GM12878 (cell line): ENCODE data around the gene PPIE. TPM values are rescaled to one million over a fixed set of nuclear protein-coding genes. Genes with fewer than 3 reads are reported as not detected.

Experiments
- ATAC-seq: fragments of 200-7000 bp; cut with Tn5 transposase; 3 replicates; pipeline ENCODE4 v1.9.1; 2020; ENCODE audit warnings: mild to moderate bottlenecking, moderate library complexity
- BruUV-seq: library from RNA; stranded (reverse); fragments of 400-500 nt; replicated peaks from 2 replicates; lab custom pipeline; 2021; lab: Mats Ljungman, UMichigan
- CTCF ChIA-PET: fragments of 300-600 bp; sonication (Branson Sonifier 250); formaldehyde crosslinking; extraction: SDS; loops from one replicate; lab custom pipeline; 2021; ENCODE audit warnings: inconsistent platforms; lab: Yijun Ruan, JAX
- POLR2A ChIA-PET: fragments of 350-600 bp; formaldehyde crosslinking; extraction: SDS; loops from one replicate; lab custom pipeline; 2021; ENCODE audit warnings: inconsistent platforms; lab: Charles Lee
- RAD21 ChIA-PET: fragments of 300-600 bp; sonication (Branson Sonifier 250); formaldehyde crosslinking; loops from one replicate; lab custom pipeline; 2023; ENCODE audit warnings: antibody characterized with exemption; ENCODE audit not compliant: unreplicated experiment; lab: Charles Lee
- SMC1A ChIA-PET: fragments of 300-600 bp; sonication (Branson Sonifier 250); formaldehyde crosslinking; loops from one replicate; lab custom pipeline; 2023; ENCODE audit not compliant: unreplicated experiment, uncharacterized antibody; lab: Charles Lee
- DNase-seq: peaks from one replicate; pipeline ENCODE4 v3.0.0-alpha.2; 2011; ENCODE audit warnings: low read depth, low spot score
- FAIRE-seq: peaks from 3 replicates; lab custom pipeline; 2011; peaks lifted over from hg19 to GRCh38; lab: Jason Lieb, UNC
- H2AFZ ChIP-seq: 2 replicates; pipeline ENCODE4 v1.6.0; 2011; ENCODE audit warnings: low read depth, low read length, control low read depth; ENCODE audit not compliant: control insufficient read depth
- H3K27ac ChIP-seq: 2 replicates; pipeline ENCODE4 v1.5.1; 2011; ENCODE audit warnings: control low read depth; ENCODE audit not compliant: control insufficient read depth, insufficient read depth
- H3K27me3 ChIP-seq, 2 experiments: replicated peaks in 1 of 2; 2 replicates each; pipeline versions ENCODE4 v1.6.0 to v1.6.1; 2011; ENCODE audit warnings: low read length in 1 of 2; ENCODE audit not compliant: control insufficient read depth in 2 of 2, insufficient read depth in 2 of 2
- H3K36me3 ChIP-seq, 2 experiments: 2 replicates each; pipeline ENCODE4 v1.5.1; 2011; ENCODE audit warnings: low read length in 1 of 2; ENCODE audit not compliant: control insufficient read depth in 2 of 2, insufficient read depth in 2 of 2
- H3K4me1 ChIP-seq: 2 replicates; pipeline ENCODE4 v1.6.1; 2011; ENCODE audit warnings: mild to moderate bottlenecking, low read length, moderate library complexity, mixed read lengths; ENCODE audit not compliant: control insufficient read depth, insufficient read depth
- H3K4me2 ChIP-seq: 2 replicates; pipeline ENCODE4 v1.6.0; 2011; ENCODE audit warnings: control low read depth; ENCODE audit not compliant: control insufficient read depth, insufficient read depth
- H3K4me3 ChIP-seq: fragments of 200-600 bp; sonication (generic); 2 replicates; pipeline ENCODE4 v1.5.1; 2016
- H3K79me2 ChIP-seq: 2 replicates; pipeline ENCODE4 v1.6.0; 2011; ENCODE audit warnings: low read length; ENCODE audit not compliant: control insufficient read depth, insufficient read depth
- H3K9ac ChIP-seq: 2 replicates; pipeline ENCODE4 v1.8.0; 2011; ENCODE audit warnings: low read length, control low read depth, mixed read lengths; ENCODE audit not compliant: control insufficient read depth, insufficient read depth
- H3K9me3 ChIP-seq: replicated peaks from 3 replicates; pipeline ENCODE4 v1.5.1; 2011; ENCODE audit warnings: mild to moderate bottlenecking, low read length; ENCODE audit not compliant: control insufficient read depth, insufficient read depth
- H4K20me1 ChIP-seq: 2 replicates; pipeline ENCODE4 v1.6.0; 2011; ENCODE audit not compliant: control insufficient read depth, insufficient read depth
- CHD4 ChIP-seq: fragments of 200-600 bp; sonication (generic); IDR thresholded peaks from 2 replicates; pipeline ENCODE4 v1.6.1; 2016; ENCODE audit warnings: mild to moderate bottlenecking
- FOXK2 ChIP-seq: fragments of 450-650 bp; IDR thresholded peaks from 2 replicates; pipeline ENCODE4 v1.6.1; 2017; ENCODE audit warnings: mild to moderate bottlenecking, moderate library complexity
- GABPA ChIP-seq: IDR thresholded peaks from 2 replicates; pipeline ENCODE4 v1.6.1; 2014; ENCODE audit warnings: antibody characterized with exemption, low read depth, mild to moderate bottlenecking, inconsistent platforms
- JUND ChIP-seq: IDR thresholded peaks from 2 replicates; pipeline ENCODE4 v1.6.1; 2012; ENCODE audit warnings: low read depth, mild to moderate bottlenecking, low read length, improper control_type of control experiment, moderate library complexity
- MYC ChIP-seq: IDR thresholded peaks from 2 replicates; pipeline ENCODE4 v1.6.1; 2011; ENCODE audit warnings: mild to moderate bottlenecking, low read length, moderate library complexity, inconsistent platforms; ENCODE audit not compliant: insufficient read depth, insufficient replicate concordance, insufficient read length, severe bottlenecking
- POLR2AphosphoS2 ChIP-seq: IDR thresholded peaks from 2 replicates; pipeline ENCODE4 v1.6.1; 2011; ENCODE audit warnings: low read depth, mild to moderate bottlenecking, low read length, improper control_type of control experiment, moderate library complexity
- RAD21 ChIP-seq: IDR thresholded peaks from 2 replicates; pipeline ENCODE4 v1.6.1; 2011; ENCODE audit warnings: mild to moderate bottlenecking, low read depth, low read length, moderate library complexity; ENCODE audit not compliant: insufficient read depth
- RFX5 ChIP-seq: IDR thresholded peaks from 2 replicates; pipeline ENCODE4 v1.6.1; 2011; ENCODE audit warnings: low read depth, low read length, improper control_type of control experiment
- SMARCA5 ChIP-seq: fragments of 450-650 bp; IDR thresholded peaks from 2 replicates; pipeline ENCODE4 v1.6.1; 2017; ENCODE audit warnings: mild to moderate bottlenecking
- SUZ12 ChIP-seq: fragments of 200-600 bp; sonication (generic); IDR thresholded peaks from one replicate; pipeline ENCODE4 v1.6.1; 2018; ENCODE audit warnings: antibody characterized with exemption, mild to moderate bottlenecking; ENCODE audit not compliant: unreplicated experiment
- TAF1 ChIP-seq: IDR thresholded peaks from 2 replicates; pipeline ENCODE4 v1.6.1; 2011; ENCODE audit warnings: mild to moderate bottlenecking, low read depth, low read length, borderline replicate concordance
- TCF7 ChIP-seq: IDR thresholded peaks from 2 replicates; pipeline ENCODE4 v1.6.1; 2014; ENCODE audit warnings: antibody characterized with exemption, borderline replicate concordance
- ZNF24 ChIP-seq: fragments of 450-650 bp; IDR thresholded peaks from 2 replicates; pipeline ENCODE4 v1.6.1; 2017; ENCODE audit warnings: antibody characterized with exemption, mild to moderate bottlenecking
- WGBS: methylation state at CpG from one replicate; pipeline ENCODE4 v1.1.6; 2016; ENCODE audit warnings: low lambda C conversion rate; ENCODE audit not compliant: insufficient replicate concordance, insufficient coverage; ENCODE audit errors: missing lambda C conversion rate; 5-methylcytosine and 5-hydroxymethylcytosine counted together
- in situ Hi-C: fragments of 300-500 bp; cut with MboI; formaldehyde crosslinking; loops from 9 replicates; pipeline ENCODE4 v1.14.3; 2018; ENCODE audit warnings: mixed read lengths
- intact Hi-C: fragments of 100-400 bp; cut with micrococcal nuclease; formaldehyde crosslinking; loops from one replicate; pipeline ENCODE4 v1.14.2; 2022; ENCODE audit not compliant: unreplicated experiment
- polyA plus RNA-seq, 11 experiments: library from polyadenylated mRNA; depleted of rRNA in 4 of 11; unstranded in 6 of 11; stranded (reverse) in 5 of 11; fragments of >200 nt; fragmentation: Nextera tagmentation in 4 of 11; fragmentation: Illumina TruSeq in 1 of 11; extraction: Ambion mirVana in 4 of 11; extraction: Trizol in 1 of 11; gene quantifications; 1 replicate in 1 of 11; 2 replicates in 10 of 11; pipeline versions ENCODE4 v1.2.1 to v1.2.3, GENCODE V29; 2011 to 2016; ENCODE audit warnings: inconsistent platforms in 2 of 11, missing spikeins in 2 of 11, low read depth in 1 of 11
- total RNA-seq, 4 experiments: library from RNA; depleted of rRNA in 3 of 4; stranded (reverse); fragments of >200 nt in 3 of 4; fragmentation: Illumina TruSeq in 1 of 4; extraction: Trizol in 1 of 4; gene quantifications; 2 replicates each; pipeline versions ENCODE4 v1.2.1 to v1.2.3, GENCODE V29; 2013 to 2021
- TF ChIP-seq, protein P1 (sequence below): fragments of 450-650 bp; formaldehyde crosslinking; IDR thresholded peaks from 2 replicates; pipeline ENCODE4 v1.5.0; 2022; ENCODE audit warnings: mild to moderate bottlenecking, missing genetic modification characterization
- TF ChIP-seq, protein P2 (sequence below): IDR thresholded peaks from 2 replicates; pipeline ENCODE4 v1.6.1; 2011; ENCODE audit warnings: low read depth, low read length, improper control_type of control experiment, borderline replicate concordance

PPIE gene
- total and polyA plus RNA-seq, 10 of the 15 experiments (the other 5 are each of a cell fraction or from before 2014, with no cell fraction given), result 36.6 to 163 (median 70.1) TPM

DNA sequence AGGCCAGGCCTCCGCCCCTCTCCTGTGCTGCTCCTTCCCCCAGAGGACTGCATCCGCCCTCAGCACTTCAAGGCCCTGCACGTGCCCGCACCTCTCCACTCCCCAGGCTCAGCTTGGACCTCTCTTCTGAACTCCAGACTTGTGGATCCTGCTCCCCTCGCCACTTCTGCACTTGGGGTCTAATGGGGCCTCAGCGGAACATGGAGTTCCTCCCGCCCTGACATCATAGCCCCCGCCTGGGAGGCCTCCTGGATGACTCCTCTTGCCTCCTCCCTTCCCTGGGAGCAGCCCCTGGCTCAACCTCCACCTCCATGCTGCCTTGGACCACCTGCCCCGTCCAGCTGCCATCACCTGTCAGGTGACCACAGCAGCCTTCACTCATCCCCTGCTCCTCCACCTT lies 22.3 kb downstream of the PPIE start:
- Histone ChIP-seq H3K27me3 (no peaks in the 10 kb centered on the region), H3K27ac (no peak overlapping the region), H2AFZ (no peak overlapping the region), H3K9ac (no peak overlapping the region), H3K4me2 (no peak overlapping the region), H3K4me3 (no peak overlapping the region), H3K9me3 (no peaks in the 10 kb centered on the region), H3K79me2 (no peaks in the 10 kb centered on the region)
- SMC1A ChIA-PET, result no interaction called here
- in situ Hi-C loops, result no loop called here
- POLR2A ChIA-PET, result no interaction called here
- DNase-seq (no peak), ATAC-seq (no peak), FAIRE-seq (no peak)
- WGBS, result 75% methylated on average over 9 of the region's 9 CpGs
- no TSS peak for BruUV-seq
- RAD21 ChIA-PET, result no interaction called here
- TF ChIP-seq ZNF24, result no peak
- TF ChIP-seq GABPA, result no peak
- no peak for TF ChIP-seq RAD21
- no peak for TF ChIP-seq TAF1
- TF ChIP-seq, protein P1, sequence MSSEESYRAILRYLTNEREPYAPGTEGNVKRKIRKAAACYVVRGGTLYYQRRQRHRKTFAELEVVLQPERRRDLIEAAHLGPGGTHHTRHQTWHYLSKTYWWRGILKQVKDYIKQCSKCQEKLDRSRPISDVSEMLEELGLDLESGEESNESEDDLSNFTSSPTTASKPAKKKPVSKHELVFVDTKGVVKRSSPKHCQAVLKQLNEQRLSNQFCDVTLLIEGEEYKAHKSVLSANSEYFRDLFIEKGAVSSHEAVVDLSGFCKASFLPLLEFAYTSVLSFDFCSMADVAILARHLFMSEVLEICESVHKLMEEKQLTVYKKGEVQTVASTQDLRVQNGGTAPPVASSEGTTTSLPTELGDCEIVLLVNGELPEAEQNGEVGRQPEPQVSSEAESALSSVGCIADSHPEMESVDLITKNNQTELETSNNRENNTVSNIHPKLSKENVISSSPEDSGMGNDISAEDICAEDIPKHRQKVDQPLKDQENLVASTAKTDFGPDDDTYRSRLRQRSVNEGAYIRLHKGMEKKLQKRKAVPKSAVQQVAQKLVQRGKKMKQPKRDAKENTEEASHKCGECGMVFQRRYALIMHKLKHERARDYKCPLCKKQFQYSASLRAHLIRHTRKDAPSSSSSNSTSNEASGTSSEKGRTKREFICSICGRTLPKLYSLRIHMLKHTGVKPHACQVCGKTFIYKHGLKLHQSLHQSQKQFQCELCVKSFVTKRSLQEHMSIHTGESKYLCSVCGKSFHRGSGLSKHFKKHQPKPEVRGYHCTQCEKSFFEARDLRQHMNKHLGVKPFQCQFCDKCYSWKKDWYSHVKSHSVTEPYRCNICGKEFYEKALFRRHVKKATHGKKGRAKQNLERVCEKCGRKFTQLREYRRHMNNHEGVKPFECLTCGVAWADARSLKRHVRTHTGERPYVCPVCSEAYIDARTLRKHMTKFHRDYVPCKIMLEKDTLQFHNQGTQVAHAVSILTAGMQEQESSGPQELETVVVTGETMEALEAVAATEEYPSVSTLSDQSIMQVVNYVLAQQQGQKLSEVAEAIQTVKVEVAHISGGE, result no peak
- no peak for TF ChIP-seq SUZ12
- TF ChIP-seq POLR2AphosphoS2, result no peak
- TF ChIP-seq SMARCA5, result no peak
- no peak for TF ChIP-seq TCF7
- TF ChIP-seq JUND, result no peak
- no peak for TF ChIP-seq RFX5
- no peak for TF ChIP-seq MYC
- no peak for TF ChIP-seq FOXK2
- no peak for TF ChIP-seq CHD4
- TF ChIP-seq, protein P2, sequence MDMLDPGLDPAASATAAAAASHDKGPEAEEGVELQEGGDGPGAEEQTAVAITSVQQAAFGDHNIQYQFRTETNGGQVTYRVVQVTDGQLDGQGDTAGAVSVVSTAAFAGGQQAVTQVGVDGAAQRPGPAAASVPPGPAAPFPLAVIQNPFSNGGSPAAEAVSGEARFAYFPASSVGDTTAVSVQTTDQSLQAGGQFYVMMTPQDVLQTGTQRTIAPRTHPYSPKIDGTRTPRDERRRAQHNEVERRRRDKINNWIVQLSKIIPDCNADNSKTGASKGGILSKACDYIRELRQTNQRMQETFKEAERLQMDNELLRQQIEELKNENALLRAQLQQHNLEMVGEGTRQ, result no peak
- TF ChIP-seq, all 136 proteins: peak for 0
- no peaks in the 10 kb centered on the region for H3K4me1 ChIP-seq
- CTCF ChIA-PET, result no interaction called here
- no peaks in the 10 kb centered on the region for H4K20me1 ChIP-seq
- H3K36me3 ChIP-seq, result peaks cover 1 to 8% of the 10 kb centered on the region in 2 experiments; a peak in 2 of 4 replicates
- intact Hi-C loops, result no loop called here
